SH-SY5Y (cell line): ENCODE data around the gene MYO1D.

Source experiments
- GATA2 ChIP-seq: IDR thresholded peaks from 2 replicates; pipeline ENCODE4 v1.6.1; 2011; ENCODE audit warnings: mild to moderate bottlenecking, low read depth, low read length
- GATA3 ChIP-seq: IDR thresholded peaks from 2 replicates; pipeline ENCODE4 v1.6.1; 2011; ENCODE audit warnings: low read depth, mild to moderate bottlenecking, low read length, moderate library complexity

GRCh38 chr17:32774695-32775084 is 102.2 kb downstream of the MYO1D start:
- TF ChIP-seq GATA3 = no peak
- TF ChIP-seq GATA2 = no peak
